GM19240 (cell line): ENCODE measurements around the gene HINFP.
"Not testable (repeated sequence)": the region's sequence is repeated elsewhere in the genome, so short reads cannot be mapped to it uniquely, and the experiment has no call there.

Experiments
- DNase-seq: peaks from one replicate; pipeline ENCODE4 v3.0.0; 2011; ENCODE audit warnings: low spot score; ENCODE audit not compliant: insufficient read length

Gene HINFP

DNA sequence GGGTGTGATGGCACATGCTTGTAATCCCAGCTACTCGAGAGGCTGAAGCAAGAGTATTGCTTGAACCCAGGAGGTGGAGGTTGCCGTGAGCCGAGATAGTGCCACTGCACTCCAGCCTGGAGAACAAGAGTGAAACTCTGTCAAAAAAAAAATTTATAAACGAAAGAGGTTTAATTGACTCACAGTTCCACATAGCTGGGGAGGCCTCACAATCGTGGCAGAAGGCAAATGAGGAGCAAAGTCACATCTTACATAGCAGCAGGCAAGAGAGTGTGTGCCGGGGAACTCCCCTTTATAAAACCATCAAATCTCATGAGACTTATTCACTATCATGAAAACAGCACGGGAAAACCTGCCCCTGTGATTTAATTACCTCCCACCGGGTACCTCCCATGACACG is 63.0 kb downstream of the HINFP start:
- not testable (repeated sequence) for DNase-seq
